Activated CD8-positive, alpha-beta T cell treated with anti-CD3 and anti-CD28 coated beads for 36 hours (primary cell): ENCODE measurements around the gene CHL1. TPM values are rescaled to one million over a fixed set of nuclear protein-coding genes. Genes with fewer than 3 reads are reported as not detected.

ENCODE experiments used
- ATAC-seq: fragments of 200-7000 bp; cut with Tn5 transposase; one replicate; pipeline ENCODE4 v1.10.0; 2021; ENCODE audit warnings: mild to moderate bottlenecking, moderate library complexity
- CTCF ChIA-PET: fragments of 350-600 bp; sonication (Branson Sonifier 250); formaldehyde crosslinking; loops from one replicate; lab custom pipeline; 2021; ENCODE audit warnings: antibody characterized with exemption; lab: Charles Lee
- POLR2A ChIA-PET: fragments of 350-600 bp; sonication (Branson Sonifier 250); formaldehyde crosslinking; loops from one replicate; lab custom pipeline; 2021; ENCODE audit warnings: antibody characterized with exemption; lab: Charles Lee
- DNase-seq: peaks from one replicate; pipeline ENCODE4 v3.0.0-alpha.2; 2020
- H3K27ac Mint-ChIP-seq: one replicate; pipeline ENCODE4 v1.8.0; 2021; ENCODE audit warnings: mild to moderate bottlenecking, mixed read lengths
- H3K27me3 Mint-ChIP-seq: one replicate; pipeline ENCODE4 v1.8.0; 2021; ENCODE audit warnings: mixed read lengths
- H3K36me3 Mint-ChIP-seq: one replicate; pipeline ENCODE4 v1.8.0; 2021; ENCODE audit warnings: low read depth, mixed read lengths
- H3K4me1 Mint-ChIP-seq: one replicate; pipeline ENCODE4 v1.8.0; 2021; ENCODE audit warnings: low read depth, mixed read lengths
- H3K4me3 Mint-ChIP-seq: one replicate; pipeline ENCODE4 v1.8.0; 2021; ENCODE audit warnings: mild to moderate bottlenecking, moderate library complexity, mixed read lengths
- H3K9me3 Mint-ChIP-seq: one replicate; pipeline ENCODE4 v1.8.0; 2021; ENCODE audit warnings: mixed read lengths
- CTCF ChIP-seq: fragments of 200-600 bp; IDR thresholded peaks from one replicate; pipeline ENCODE4 v1.8.0; 2022; ENCODE audit warnings: antibody characterized with exemption, mild to moderate bottlenecking
- intact Hi-C: fragments of 100-400 bp; cut with micrococcal nuclease; formaldehyde crosslinking; loops from one replicate; pipeline ENCODE4 v1.10.0; 2022
- total RNA-seq, 2 experiments: library from RNA; stranded (reverse); gene quantifications; one replicate each; pipeline ENCODE4 v1.2.3, GENCODE V29; 2021

The CHL1 gene
- total RNA-seq, 2 experiments from 2014 or later = not detected

- Mint-ChIP-seq H3K9me3 (no peaks in the 10 kb centered on the region), H3K27ac (no peak overlapping the region), H3K4me3 (no peak overlapping the region), H3K36me3 (no peaks in the 10 kb centered on the region), H3K4me1 (no peaks in the 10 kb centered on the region), H3K27me3 (peaks cover 14% of the 10 kb centered on the region)
- intact Hi-C loops = no loop called here
- ChIA-PET CTCF (no interaction called here), POLR2A (no interaction called here)
- no peak for DNase-seq
- no peak for ATAC-seq
- TF ChIP-seq CTCF = no peak
Measured at GRCh38 chr3:200758-201325, 4.3 kb downstream of the CHL1 start.

- TF ChIP-seq CTCF = no peak
- intact Hi-C loops = no loop called here
- Mint-ChIP-seq H3K4me1 (no peaks in the 10 kb centered on the region), H3K9me3 (no peaks in the 10 kb centered on the region), H3K4me3 (no peak overlapping the region), H3K27me3 (peaks cover 4% of the 10 kb centered on the region), H3K27ac (no peak overlapping the region), H3K36me3 (no peaks in the 10 kb centered on the region)
- ChIA-PET CTCF (no interaction called here), POLR2A (no interaction called here)
- DNase-seq (no peak), ATAC-seq (no peak)
Measured at GRCh38 chr3:204102-204501, 7.5 kb downstream of the CHL1 start.

GRCh38 chr3:207973-208372 is 11.4 kb downstream of the CHL1 start:
- POLR2A ChIA-PET = no interaction called here
- H3K27me3 Mint-ChIP-seq = no peaks in the 10 kb centered on the region
- TF ChIP-seq CTCF = no peak
- no peaks in the 10 kb centered on the region for H3K36me3 Mint-ChIP-seq
- CTCF ChIA-PET = no interaction called here
- no peaks in the 10 kb centered on the region for H3K4me1 Mint-ChIP-seq
- ATAC-seq (no peak), DNase-seq (no peak)
- H3K4me3 Mint-ChIP-seq = no peak overlapping the region
- no peak overlapping the region for H3K27ac Mint-ChIP-seq
- no peaks in the 10 kb centered on the region for H3K9me3 Mint-ChIP-seq
- intact Hi-C loops = no loop called here

- Mint-ChIP-seq H3K36me3 (no peaks in the 10 kb centered on the region), H3K27me3 (no peaks in the 10 kb centered on the region), H3K27ac (no peak overlapping the region), H3K4me1 (no peaks in the 10 kb centered on the region), H3K4me3 (no peak overlapping the region), H3K9me3 (no peaks in the 10 kb centered on the region)
- intact Hi-C loops = no loop called here
- ChIA-PET CTCF (no interaction called here), POLR2A (no interaction called here)
- DNase-seq (no peak), ATAC-seq (no peak)
- no peak for TF ChIP-seq CTCF
Measured at GRCh38 chr3:210669-211068, 14.1 kb downstream of the CHL1 start.

- H3K36me3 Mint-ChIP-seq = no peaks in the 10 kb centered on the region
- no peak for TF ChIP-seq CTCF
- CTCF ChIA-PET = no interaction called here
- intact Hi-C loops = no loop called here
- no peak for ATAC-seq
- H3K9me3 Mint-ChIP-seq = no peaks in the 10 kb centered on the region
- no peaks in the 10 kb centered on the region for H3K4me1 Mint-ChIP-seq
- DNase-seq = no peak
- H3K27ac Mint-ChIP-seq = no peak overlapping the region
- no peaks in the 10 kb centered on the region for H3K27me3 Mint-ChIP-seq
- no peak overlapping the region for H3K4me3 Mint-ChIP-seq
- POLR2A ChIA-PET = no interaction called here
Measured at GRCh38 chr3:212432-212831, 15.9 kb downstream of the CHL1 start.
